ENCODE results near the gene SGCE.

SGCE gene

DNA sequence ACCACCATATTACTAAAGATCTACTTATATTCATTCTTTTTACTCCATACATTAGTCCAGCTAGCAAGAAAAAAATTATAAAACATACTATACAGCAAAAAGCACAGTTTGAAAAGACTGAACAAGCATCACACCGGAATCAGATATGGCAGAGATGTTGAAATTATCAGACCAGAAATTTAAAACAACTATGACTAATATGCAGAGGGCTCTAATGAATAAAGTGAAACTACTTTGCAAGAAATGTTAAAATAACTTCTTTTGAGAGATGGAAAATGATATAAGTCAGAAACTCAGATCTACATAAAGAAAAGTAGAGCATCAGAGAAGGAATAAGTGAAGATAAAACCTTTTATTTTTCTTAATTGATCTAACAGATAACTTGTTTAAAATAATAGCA lies 50.9 kb downstream of the SGCE start:
- Histone ChIP-seq H2AK5ac (ENCODE audit: low read length, severe bottlenecking) (no peak overlapping the region), H3K18ac (ENCODE audit: low read depth in 1 of 2, low read length in 2 of 2) (no peak overlapping the region), H3K4ac (ENCODE audit: low read depth in 1 of 2, low read length in 2 of 2) (no peak overlapping the region), H3K23ac (ENCODE audit: low read length in 2 of 2) (no peak overlapping the region), H3K79me1 (replicated peaks; ENCODE audit: low read length, poor library complexity, severe bottlenecking) (peaks cover 9% of the 10 kb centered on the region), H2BK5ac (ENCODE audit: low read depth, low read length, poor library complexity, severe bottlenecking) (no peak overlapping the region), H3K36me3 (ENCODE audit: control insufficient read depth in 1 of 2, insufficient read depth in 2 of 2, low read depth in 1 of 2, low read length in 2 of 2) (peaks cover 0 to 21% of the 10 kb centered on the region in 2 experiments), H2BK120ac (ENCODE audit: low read depth, low read length) (no peak overlapping the region), H3K4me1 (ENCODE audit: control insufficient read depth, insufficient read depth, low read depth, low read length) (no peaks in the 10 kb centered on the region), H3K9ac (ENCODE audit: low read length) (no peak overlapping the region), H2AFZ (ENCODE audit: low read depth, low read length) (no peak overlapping the region), H3K4me2 (ENCODE audit: low read length, poor library complexity, severe bottlenecking) (no peak overlapping the region), H4K91ac (ENCODE audit: low read length) (no peak overlapping the region), H2BK12ac (ENCODE audit: low read length in 2 of 2) (no peak overlapping the region), H2BK15ac (ENCODE audit: low read depth, poor library complexity, severe bottlenecking) (no peak overlapping the region), H4K8ac (ENCODE audit: low read length) (no peak overlapping the region), H3K4me3 (ENCODE audit: insufficient read depth in 1 of 2, low read depth in 1 of 2, low read length in 2 of 2) (no peak overlapping the region), H3K9me3 (ENCODE audit: control insufficient read depth, low read length) (peaks cover 7% of the 10 kb centered on the region), H3K14ac (ENCODE audit: low read length in 2 of 2) (no peak overlapping the region), H3K27me3 (ENCODE audit: control insufficient read depth in 1 of 2, insufficient read depth in 1 of 2, low read length in 2 of 2) (no peaks in the 10 kb centered on the region), H3K27ac (ENCODE audit: low read length, poor library complexity, severe bottlenecking) (no peak overlapping the region)
- DNase-seq: no peak
- no CpG with 5 or more reads among the region's 1 CpG for WGBS

DNA sequence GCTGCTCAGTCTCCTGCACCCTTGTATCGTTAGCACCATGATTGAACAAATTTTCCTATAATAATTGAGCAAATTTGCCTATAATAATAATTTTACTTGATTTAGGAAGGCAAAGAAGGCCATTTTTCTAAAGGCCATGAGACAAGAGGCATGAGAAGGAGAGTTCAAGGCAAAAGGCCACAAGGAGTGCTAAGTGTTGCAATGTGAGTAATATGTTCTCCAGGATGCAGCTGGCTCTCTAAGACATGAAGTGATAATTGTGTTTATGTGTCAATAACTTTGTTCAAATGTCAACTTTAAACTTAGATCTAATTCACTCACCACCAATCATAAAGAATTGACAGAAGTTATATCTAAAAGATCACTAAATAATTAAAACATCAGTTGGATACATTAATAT lies 53.8 kb downstream of the SGCE start:
- WGBS: no CpG with 5 or more reads among the region's 1 CpG
- Histone ChIP-seq H2BK5ac (ENCODE audit: low read depth, low read length, poor library complexity, severe bottlenecking) (no peak overlapping the region), H3K36me3 (ENCODE audit: control insufficient read depth in 1 of 2, insufficient read depth in 2 of 2, low read depth in 1 of 2, low read length in 2 of 2) (peaks cover 0 to 45% of the 10 kb centered on the region in 2 experiments), H3K23ac (ENCODE audit: low read length in 2 of 2) (no peak overlapping the region), H3K27ac (ENCODE audit: low read length, poor library complexity, severe bottlenecking) (no peak overlapping the region), H2BK120ac (ENCODE audit: low read depth, low read length) (no peak overlapping the region), H2BK12ac (ENCODE audit: low read length in 2 of 2) (no peak overlapping the region), H3K9ac (ENCODE audit: low read length) (no peak overlapping the region), H3K27me3 (ENCODE audit: control insufficient read depth in 1 of 2, insufficient read depth in 1 of 2, low read length in 2 of 2) (no peaks in the 10 kb centered on the region), H2BK15ac (ENCODE audit: low read depth, poor library complexity, severe bottlenecking) (no peak overlapping the region), H3K4me2 (ENCODE audit: low read length, poor library complexity, severe bottlenecking) (no peak overlapping the region), H3K9me3 (ENCODE audit: control insufficient read depth, low read length) (peaks cover 1% of the 10 kb centered on the region), H3K4me1 (ENCODE audit: control insufficient read depth, insufficient read depth, low read depth, low read length) (no peaks in the 10 kb centered on the region), H3K14ac (ENCODE audit: low read length in 2 of 2) (no peak overlapping the region), H2AFZ (ENCODE audit: low read depth, low read length) (no peak overlapping the region), H2AK5ac (ENCODE audit: low read length, severe bottlenecking) (no peak overlapping the region), H3K4ac (ENCODE audit: low read depth in 1 of 2, low read length in 2 of 2) (no peak overlapping the region), H4K8ac (ENCODE audit: low read length) (no peak overlapping the region), H3K4me3 (ENCODE audit: insufficient read depth in 1 of 2, low read depth in 1 of 2, low read length in 2 of 2) (no peak overlapping the region), H3K18ac (ENCODE audit: low read depth in 1 of 2, low read length in 2 of 2) (no peak overlapping the region), H3K79me1 (replicated peaks; ENCODE audit: low read length, poor library complexity, severe bottlenecking) (peaks cover 3% of the 10 kb centered on the region), H4K91ac (ENCODE audit: low read length) (no peak overlapping the region)
- no peak for DNase-seq

DNA sequence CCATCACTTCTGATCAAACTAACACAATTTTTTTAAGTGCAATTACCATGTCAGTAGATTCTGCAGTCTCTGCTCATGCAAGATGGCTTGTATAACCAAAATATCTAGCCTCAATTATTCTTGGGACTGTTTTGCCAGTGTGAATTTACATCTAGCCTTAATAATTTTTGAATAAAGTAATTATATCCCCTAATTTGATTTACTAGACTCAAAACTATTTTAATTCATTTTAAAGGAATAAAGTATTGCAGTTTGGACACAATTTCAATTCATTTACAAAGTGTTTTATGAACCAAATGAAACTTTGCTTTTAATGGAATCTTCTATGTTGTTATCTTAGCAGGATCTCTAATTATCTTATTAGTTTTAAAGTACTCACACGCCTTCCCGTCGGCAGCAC lies 55.7 kb downstream of the SGCE start:
- no peak for DNase-seq
- Histone ChIP-seq H2BK120ac (ENCODE audit: low read depth, low read length) (no peak overlapping the region), H3K27ac (ENCODE audit: low read length, poor library complexity, severe bottlenecking) (no peak overlapping the region), H2AFZ (ENCODE audit: low read depth, low read length) (no peak overlapping the region), H2BK12ac (ENCODE audit: low read length in 2 of 2) (no peak overlapping the region), H3K4me1 (ENCODE audit: control insufficient read depth, insufficient read depth, low read depth, low read length) (no peaks in the 10 kb centered on the region), H3K4me3 (ENCODE audit: insufficient read depth in 1 of 2, low read depth in 1 of 2, low read length in 2 of 2) (no peak overlapping the region), H2AK5ac (ENCODE audit: low read length, severe bottlenecking) (no peak overlapping the region), H2BK5ac (ENCODE audit: low read depth, low read length, poor library complexity, severe bottlenecking) (no peak overlapping the region), H3K27me3 (ENCODE audit: control insufficient read depth in 1 of 2, insufficient read depth in 1 of 2, low read length in 2 of 2) (no peaks in the 10 kb centered on the region), H3K23ac (ENCODE audit: low read length in 2 of 2) (no peak overlapping the region), H3K9me3 (ENCODE audit: control insufficient read depth, low read length) (no peaks in the 10 kb centered on the region), H3K4me2 (ENCODE audit: low read length, poor library complexity, severe bottlenecking) (no peak overlapping the region), H3K36me3 (ENCODE audit: control insufficient read depth in 1 of 2, insufficient read depth in 2 of 2, low read depth in 1 of 2, low read length in 2 of 2) (peaks cover 0 to 63% of the 10 kb centered on the region in 2 experiments), H4K8ac (ENCODE audit: low read length) (no peak overlapping the region), H3K79me1 (replicated peaks; ENCODE audit: low read length, poor library complexity, severe bottlenecking) (peaks cover 3% of the 10 kb centered on the region), H3K14ac (ENCODE audit: low read length in 2 of 2) (no peak overlapping the region), H3K4ac (ENCODE audit: low read depth in 1 of 2, low read length in 2 of 2) (no peak overlapping the region), H2BK15ac (ENCODE audit: low read depth, poor library complexity, severe bottlenecking) (no peak overlapping the region), H3K18ac (ENCODE audit: low read depth in 1 of 2, low read length in 2 of 2) (no peak overlapping the region), H3K9ac (ENCODE audit: low read length) (no peak overlapping the region), H4K91ac (ENCODE audit: low read length) (no peak overlapping the region)
- WGBS: 100% methylated on average over 3 of the region's 3 CpGs

DNA sequence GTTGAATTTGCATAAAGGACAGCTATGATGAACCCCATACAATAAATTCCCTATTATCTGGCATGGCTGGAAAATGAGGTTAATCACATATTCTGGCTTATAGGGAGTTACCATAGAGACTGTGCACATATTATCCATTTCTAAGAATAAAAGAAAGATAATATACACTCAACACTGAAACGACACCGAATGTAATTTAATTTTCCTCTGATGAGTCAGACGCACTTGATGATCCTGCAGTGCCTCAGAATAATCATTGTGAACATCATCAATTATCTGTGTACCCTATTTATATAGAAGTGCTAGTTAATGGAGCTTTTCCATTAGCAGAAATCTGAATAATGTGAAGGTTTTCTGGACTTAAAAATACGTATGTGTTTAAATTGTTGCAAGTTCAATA lies 60.2 kb downstream of the SGCE start:
- H3K4me3 ChIP-seq (ENCODE audit: insufficient read depth in 1 of 2, low read depth in 1 of 2, low read length in 2 of 2): no peak overlapping the region
- no peak overlapping the region for H3K27ac ChIP-seq (ENCODE audit: low read length, poor library complexity, severe bottlenecking)
- H3K23ac ChIP-seq (ENCODE audit: low read length in 2 of 2): no peak overlapping the region
- no peak overlapping the region for H3K4me2 ChIP-seq (ENCODE audit: low read length, poor library complexity, severe bottlenecking)
- H2BK120ac ChIP-seq (ENCODE audit: low read depth, low read length): no peak overlapping the region
- no peak for DNase-seq
- H2BK15ac ChIP-seq (ENCODE audit: low read depth, poor library complexity, severe bottlenecking): no peak overlapping the region
- H3K27me3 ChIP-seq (ENCODE audit: control insufficient read depth in 1 of 2, insufficient read depth in 1 of 2, low read length in 2 of 2): no peaks in the 10 kb centered on the region
- no peak overlapping the region for H2BK12ac ChIP-seq (ENCODE audit: low read length in 2 of 2)
- no peaks in the 10 kb centered on the region for H3K4me1 ChIP-seq (ENCODE audit: control insufficient read depth, insufficient read depth, low read depth, low read length)
- H3K9me3 ChIP-seq (ENCODE audit: control insufficient read depth, low read length): no peaks in the 10 kb centered on the region
- no peak overlapping the region for H2AK5ac ChIP-seq (ENCODE audit: low read length, severe bottlenecking)
- H3K18ac ChIP-seq (ENCODE audit: low read depth in 1 of 2, low read length in 2 of 2): no peak overlapping the region
- 92% methylated on average over 3 of the region's 4 CpGs for WGBS
- peaks cover 5% of the 10 kb centered on the region for H3K79me1 ChIP-seq (replicated peaks; ENCODE audit: low read length, poor library complexity, severe bottlenecking)
- H2BK5ac ChIP-seq (ENCODE audit: low read depth, low read length, poor library complexity, severe bottlenecking): no peak overlapping the region
- no peak overlapping the region for H3K9ac ChIP-seq (ENCODE audit: low read length)
- H3K4ac ChIP-seq (ENCODE audit: low read depth in 1 of 2, low read length in 2 of 2): no peak overlapping the region
- H2AFZ ChIP-seq (ENCODE audit: low read depth, low read length): no peak overlapping the region
- peaks cover 0 to 73% of the 10 kb centered on the region in 2 experiments for H3K36me3 ChIP-seq (ENCODE audit: control insufficient read depth in 1 of 2, insufficient read depth in 2 of 2, low read depth in 1 of 2, low read length in 2 of 2)
- no peak overlapping the region for H4K91ac ChIP-seq (ENCODE audit: low read length)
- H3K14ac ChIP-seq (ENCODE audit: low read length in 2 of 2): no peak overlapping the region
- H4K8ac ChIP-seq (ENCODE audit: low read length): no peak overlapping the region

Data from mesenchymal stem cell (in vitro differentiated cells and primary cell).